ENCODE data around the gene SUGCT.

Gene SUGCT

DNA sequence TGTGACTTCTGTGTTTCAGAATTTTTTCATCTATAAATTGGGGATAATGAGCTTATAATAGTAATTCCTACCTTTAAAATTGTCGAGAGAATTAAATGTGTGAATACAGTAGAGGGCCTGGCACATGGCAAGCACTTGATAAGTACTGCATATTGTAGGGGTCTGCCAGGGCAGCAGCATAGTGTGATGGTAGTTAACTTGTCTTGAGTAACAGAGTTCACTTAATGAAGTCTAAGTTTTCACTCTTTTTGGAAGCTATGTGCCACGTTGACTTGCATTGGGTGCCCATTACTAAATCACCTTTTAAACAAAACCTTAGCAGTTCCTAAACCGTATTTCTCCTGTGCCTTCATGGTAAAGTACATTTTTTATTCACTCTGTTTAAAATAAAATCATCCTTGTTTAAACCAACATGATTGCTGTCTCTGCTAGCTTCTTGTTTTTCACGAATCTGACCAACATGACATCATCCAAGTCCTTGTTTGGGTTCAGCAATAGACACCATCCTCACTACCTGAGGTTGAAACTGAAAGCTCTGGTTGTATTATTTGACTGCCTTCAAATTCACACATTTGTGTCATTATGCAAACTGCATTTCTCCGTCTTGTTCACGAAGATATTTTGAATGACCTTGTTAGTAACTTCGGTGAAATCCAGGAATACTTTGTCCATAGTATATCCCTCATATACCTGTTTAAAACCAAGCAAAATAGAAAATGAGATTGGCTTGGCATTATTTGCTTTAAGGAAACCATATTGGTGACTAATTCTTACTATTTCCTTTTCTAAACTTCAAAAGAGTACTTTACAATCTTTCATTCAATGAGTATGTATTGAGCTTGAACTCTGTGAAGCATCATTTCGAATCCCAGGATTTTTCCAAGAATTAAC is 340.2 kb downstream of the SUGCT start:
- DNase-seq (ENCODE audit: low spot score): no peak

DNA sequence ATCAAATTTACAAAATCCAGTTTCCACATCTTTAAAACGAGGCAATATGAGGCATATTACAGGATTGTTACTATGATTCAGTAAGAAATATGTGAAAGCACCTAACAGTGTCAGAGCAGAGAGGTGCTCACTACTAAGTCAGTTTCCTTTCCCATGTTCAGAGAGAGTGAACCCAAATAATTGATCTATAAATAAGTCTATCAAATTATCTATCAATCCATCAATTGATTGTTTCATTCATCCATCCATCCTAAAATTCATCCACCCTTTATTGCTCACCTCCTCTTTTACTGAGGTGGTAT is 340.8 kb downstream of the SUGCT start:
- no peak for DNase-seq (ENCODE audit: low spot score)

DNA sequence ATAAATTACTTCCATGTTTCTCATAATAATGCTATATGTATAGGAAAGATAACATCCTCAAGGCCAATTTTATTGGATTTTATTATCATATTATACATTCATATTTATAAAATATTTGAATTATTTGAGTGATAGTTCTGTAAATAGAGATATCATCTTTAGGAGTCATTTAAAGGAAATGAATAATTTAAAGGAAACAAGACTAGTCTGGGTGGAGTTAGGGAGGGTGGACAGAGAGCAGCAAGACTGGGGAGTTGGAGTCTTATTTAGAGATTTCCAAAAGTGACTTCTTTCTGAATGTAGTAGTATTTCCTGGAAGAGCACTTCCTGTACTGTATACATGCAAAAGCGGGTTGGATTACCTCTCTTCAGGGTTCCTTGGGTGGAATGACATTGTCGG is 342.3 kb downstream of the SUGCT start:
- DNase-seq (ENCODE audit: low spot score): no peak

DNA sequence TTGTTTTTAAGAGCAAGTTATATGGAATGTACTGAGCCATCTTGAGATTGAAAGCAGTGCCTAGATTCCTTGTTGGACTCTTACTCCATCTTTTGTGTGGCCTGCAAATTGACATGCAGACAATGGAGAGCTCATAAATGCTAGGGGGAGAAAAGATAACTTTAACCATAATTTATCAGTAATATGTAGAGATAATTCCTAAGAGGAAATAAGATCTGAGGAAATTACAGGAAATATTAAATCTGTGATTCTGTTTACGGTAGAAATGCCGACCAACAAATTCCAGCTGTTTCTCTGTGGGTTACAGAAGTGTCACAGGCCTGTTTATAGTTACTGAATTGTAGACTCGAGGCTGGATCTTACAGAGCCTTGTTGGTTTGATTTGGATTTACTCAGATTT is 348.0 kb downstream of the SUGCT start:
- DNase-seq (ENCODE audit: low spot score): no peak

DNA sequence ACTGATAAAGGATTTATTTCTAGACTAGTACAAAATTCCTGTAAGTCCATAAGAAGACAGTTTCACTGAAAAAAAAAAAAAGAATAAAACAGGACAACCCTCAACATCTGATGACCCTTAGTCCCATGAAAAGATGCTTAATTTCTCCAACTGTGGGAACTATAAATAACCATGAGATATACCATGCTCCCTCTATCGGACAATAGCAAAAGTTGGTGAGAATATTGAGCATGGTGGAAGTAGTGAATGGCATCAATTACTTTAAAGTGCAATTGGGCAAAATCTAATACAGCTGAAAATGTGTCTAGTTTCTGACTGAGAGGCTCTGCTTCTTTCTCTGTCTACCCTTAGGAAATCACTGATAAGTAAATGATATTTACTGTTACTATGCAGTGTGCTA is 348.8 kb downstream of the SUGCT start:
- no peak for DNase-seq (ENCODE audit: low spot score)

DNA sequence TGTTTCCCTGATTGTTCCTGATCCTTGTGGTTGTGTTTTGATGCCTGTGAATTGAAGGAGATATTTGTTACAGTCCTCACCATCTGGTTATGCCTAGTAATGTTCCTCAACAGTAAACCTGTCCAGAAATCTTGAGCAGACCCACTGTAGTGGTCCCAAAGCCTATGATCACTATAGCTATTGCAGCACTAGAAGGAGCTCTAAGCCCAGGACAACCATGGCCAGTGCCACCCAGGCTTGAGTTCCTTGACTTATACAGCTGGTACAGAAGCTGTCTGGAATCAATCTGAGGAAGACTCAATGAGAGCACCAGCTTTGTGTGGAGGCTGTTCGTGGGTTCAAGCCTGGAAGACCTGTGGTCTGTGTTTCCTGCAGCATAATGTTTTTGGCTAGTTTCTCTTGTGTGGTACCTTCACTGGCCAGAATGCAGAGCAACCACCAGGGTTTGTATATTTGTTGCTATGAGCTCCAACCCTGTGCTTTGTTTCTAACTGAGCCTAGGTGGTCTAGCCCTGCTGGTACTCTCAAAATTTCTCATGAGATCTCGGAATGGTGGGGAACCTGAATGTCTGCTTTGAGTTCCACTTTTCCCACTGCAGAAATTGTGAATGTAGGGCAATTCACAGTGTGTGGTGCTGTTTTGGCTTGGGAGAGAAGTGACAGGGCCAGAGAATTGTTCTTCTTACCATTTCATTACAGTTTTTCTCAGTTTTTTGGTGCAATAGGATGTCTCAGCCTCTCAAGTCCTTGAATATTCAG is 355.2 kb downstream of the SUGCT start:
- no peak for DNase-seq (ENCODE audit: low spot score)

DNA sequence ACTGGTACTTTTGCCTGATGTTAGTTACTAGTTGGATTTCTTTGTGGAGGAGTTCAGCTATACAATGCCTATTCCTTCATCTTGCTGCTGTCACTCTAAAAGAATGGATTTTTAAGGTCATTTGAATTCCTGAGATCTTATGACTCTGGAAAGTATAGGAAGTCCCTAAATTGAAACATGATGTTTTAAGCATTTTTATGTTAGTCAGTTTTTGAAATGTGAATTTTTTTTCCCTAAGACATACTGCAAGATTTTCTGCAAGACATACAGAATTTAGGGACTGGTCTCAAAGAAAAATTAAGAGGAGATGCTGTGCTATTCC is 355.8 kb downstream of the SUGCT start:
- no peak for DNase-seq (ENCODE audit: low spot score)

DNA sequence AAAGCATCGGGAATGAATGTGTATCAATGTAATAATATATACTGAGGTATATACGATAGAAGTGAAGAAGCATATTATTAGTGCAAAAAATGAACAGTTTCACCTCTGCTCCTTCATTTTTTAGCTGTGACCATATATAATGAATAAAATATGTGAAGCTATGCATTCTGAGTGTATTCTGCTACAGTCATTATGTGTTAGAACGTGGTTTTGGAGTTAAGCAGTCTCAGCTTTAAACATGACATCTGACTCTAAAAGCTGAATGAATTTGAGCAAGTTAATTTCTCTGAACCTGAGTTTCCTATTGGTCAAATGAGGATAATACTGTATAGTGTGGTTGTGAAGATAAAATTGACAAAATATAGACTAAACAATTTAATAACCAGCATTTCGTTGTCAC is 358.1 kb downstream of the SUGCT start:
- DNase-seq (ENCODE audit: low spot score): no peak

DNA sequence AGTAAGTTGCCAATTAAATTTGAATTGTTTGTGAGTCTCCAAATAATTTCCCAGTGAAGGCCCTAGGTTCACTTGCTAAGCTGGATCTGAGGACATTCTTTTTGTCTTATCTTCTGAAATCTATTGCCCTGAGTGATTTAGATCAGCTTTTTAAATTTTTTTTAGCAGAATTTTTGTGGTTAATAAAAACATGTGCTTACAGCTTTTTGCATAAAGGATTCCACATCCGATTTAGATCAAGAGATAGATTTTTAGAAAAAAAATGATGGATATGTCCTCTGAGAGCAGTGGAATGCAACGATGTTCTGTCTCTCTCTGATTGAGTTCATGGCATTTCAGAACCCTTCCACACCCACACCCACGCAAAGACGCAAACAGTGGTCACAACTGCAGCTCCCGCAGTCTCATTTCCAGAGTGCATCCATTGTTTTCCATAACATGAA is 358.8 kb downstream of the SUGCT start:
- no peak for DNase-seq (ENCODE audit: low spot score)

DNA sequence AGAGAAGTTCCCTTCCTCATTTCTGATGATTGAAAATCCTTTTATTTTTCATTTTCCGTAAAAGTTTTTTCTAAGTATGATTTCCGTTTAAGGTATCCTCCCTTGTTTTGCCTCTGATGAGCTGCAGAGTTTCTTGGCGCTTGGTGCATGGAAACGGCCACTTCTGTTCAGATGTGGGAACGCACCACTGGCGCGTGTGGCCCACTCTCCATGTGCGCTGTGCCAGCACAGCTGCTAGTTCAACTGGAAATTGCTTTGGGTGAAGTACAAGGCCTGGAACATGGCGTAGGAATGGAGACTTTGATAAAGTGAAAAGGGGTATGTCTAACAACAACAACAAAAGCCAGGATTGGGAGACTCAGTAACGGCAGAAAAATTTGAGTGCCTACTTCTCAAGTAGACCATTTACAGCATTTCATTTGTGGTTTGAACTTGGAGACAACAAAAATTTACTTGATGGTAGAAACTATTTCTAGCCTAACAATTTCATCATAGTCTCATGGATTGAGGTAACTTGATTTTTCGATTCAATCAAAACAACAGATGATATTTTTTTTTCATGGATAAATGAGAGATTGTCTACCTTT is 364.2 kb downstream of the SUGCT start:
- no peak for DNase-seq (ENCODE audit: low spot score)

DNA sequence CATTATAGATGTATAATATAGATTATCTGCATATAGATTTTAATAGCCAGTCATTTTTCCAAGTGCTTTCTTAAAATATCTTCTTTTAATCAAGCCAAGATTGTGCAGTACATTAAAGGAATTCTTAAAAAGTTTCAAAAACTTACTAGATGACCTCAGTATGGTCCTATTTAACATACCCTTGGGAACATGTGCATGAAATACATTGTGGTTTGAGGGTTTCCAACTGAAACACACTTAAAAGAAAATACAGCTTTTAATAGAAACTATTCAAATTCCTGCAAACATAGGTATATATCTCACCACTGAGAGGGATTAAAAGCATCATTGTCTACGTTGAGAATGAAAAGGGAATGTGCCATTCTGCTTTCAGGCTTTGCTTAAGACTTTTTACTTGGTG is 364.9 kb downstream of the SUGCT start:
- DNase-seq (ENCODE audit: low spot score): no peak

DNA sequence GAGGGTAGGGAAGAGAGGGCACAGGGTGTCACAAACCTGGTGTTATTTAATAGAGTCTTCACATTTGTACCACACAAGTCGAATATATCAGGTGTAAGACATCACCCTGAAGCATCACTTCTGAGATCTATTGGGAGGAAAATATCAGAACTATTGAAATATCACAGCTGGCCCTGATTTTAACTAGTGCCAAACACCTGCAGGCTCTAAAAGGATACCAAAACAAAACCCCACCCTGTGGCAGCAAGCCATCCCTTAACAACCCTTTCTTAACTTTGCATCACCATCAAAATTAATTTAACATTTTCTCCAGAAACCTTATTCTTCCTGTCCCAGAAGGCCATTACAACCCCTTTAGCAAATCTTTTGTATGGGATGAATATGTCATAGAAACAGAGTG is 365.4 kb downstream of the SUGCT start:
- DNase-seq (ENCODE audit: low spot score): no peak

DNA sequence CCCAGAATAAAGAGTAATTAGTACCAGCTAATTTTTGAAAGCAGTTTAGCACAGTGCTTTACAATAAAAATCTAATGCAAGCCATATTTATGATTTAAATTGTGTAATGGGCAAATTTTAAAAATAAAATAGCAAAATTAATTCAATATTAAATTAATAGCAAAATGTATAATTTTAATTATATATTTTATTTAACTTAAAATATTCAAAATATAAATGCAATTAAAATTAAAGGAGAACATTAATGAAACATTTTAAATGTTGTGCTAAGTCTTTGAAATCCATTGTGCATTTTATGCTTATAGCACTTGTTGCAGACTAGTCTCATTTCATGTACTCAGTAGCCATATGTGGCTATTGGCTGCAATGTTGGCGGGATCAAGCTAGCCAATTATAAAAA is 367.6 kb downstream of the SUGCT start:
- no peak for DNase-seq (ENCODE audit: low spot score)

DNA sequence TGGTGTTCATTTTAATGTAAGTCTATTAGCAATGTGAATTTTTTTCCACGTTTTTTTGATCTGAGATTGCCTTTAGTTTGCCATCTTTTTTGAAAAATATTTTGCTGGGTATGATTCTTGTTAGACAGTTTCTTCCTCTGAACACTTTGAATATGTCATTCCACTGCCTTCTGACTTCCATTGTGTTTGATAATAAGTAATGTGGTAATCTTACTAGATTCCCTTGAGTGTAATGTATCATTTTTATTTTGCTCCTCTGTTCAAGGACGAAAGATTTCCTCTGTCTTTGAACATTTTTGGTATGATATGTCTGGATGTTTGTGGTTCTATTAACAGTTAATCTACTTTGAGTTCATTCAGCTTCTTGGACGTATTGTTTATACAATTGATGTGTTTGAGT is 371.4 kb downstream of the SUGCT start:
- no peak for DNase-seq (ENCODE audit: low spot score)

DNA sequence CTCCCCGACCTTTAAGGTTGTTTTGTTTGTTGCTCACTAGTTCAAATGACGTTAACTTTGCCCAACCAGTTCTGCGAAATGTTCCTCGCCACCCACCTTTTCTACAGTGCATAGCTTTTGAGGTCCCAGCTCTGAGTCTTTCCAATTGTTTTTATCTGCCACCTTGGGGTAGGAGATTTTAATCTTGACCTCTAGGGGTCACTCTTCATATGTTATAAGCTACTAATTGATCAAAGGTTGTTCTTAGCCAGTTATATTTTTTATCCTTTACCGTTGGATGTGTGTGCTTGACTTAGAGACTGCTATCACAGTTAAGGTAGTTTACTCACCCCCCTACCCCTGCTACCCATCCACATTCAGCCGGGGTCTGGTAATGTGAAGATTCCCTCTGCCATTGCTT is 372.4 kb downstream of the SUGCT start:
- no peak for DNase-seq (ENCODE audit: low spot score)

DNA sequence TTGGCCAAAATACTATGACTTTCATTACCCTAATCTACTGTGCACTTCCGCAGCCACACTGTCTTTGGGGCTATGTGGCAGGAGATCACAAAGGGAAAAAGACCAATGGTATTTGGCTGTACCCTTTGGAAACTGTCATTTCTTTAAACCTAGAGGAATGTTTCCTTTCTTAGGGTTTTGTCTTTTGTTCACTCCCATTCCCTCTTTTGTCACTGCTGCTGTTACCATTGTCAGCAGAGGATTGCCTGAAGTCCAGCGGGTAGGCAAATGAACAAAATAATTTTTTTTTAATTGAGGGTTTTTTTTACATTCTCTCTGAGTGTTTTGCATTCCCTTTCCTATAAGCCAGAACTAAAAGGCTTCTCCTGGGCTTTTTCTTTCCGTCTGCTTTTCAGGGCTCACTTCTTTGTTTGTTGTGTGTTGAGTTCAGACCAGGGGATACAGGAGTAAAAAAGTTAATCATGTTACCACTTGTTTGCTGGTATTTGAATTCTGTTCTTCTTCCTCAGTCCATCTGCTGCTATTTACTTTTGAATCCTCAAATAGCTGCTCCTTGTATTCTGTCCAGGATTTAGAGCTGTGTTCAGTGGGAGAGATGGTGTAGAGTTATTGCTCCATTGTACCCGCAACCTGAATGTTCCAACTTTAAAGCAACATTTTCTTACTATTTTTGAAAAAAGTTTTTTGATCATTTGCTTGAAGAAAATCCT is 374.6 kb downstream of the SUGCT start:
- no peak for DNase-seq (ENCODE audit: low spot score)

DNA sequence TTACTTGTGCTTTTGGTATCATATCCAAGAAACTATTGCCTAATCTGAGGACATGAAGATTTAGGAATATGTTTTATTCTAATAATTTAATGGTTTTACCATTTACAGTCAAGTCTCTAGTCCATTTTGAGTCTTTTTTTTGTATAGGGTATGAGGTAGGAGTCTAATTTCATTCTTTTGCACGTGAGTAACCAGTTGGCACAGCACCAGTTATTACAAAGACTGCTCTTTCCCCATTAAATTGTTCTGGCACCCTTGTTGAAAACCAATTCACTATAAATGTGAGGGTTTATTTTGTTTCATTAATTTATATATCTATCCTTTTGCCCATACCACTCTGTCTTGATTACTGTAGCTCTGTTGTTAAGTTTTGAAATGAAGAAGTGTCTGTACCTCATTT is 381.6 kb downstream of the SUGCT start:
- DNase-seq (ENCODE audit: low spot score): no peak

DNA sequence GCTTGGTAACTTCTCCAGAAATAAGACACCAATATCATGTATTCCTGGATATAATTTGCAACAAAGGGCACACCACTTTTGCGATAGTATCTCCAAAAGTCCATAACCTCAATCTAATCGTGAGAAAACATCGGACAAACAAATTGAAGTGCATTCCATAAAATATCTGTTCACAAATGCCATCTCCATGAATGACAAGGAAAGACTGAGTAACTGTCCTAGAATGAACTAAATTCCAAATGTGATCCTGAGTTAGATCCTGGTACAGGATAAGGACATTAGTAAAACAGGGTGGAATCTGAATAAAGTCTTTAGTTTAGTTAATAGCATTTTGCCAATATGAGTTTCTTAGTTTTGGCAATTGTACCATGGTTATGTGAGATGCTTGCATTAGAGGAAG is 384.2 kb downstream of the SUGCT start:
- DNase-seq (ENCODE audit: low spot score): no peak

DNA sequence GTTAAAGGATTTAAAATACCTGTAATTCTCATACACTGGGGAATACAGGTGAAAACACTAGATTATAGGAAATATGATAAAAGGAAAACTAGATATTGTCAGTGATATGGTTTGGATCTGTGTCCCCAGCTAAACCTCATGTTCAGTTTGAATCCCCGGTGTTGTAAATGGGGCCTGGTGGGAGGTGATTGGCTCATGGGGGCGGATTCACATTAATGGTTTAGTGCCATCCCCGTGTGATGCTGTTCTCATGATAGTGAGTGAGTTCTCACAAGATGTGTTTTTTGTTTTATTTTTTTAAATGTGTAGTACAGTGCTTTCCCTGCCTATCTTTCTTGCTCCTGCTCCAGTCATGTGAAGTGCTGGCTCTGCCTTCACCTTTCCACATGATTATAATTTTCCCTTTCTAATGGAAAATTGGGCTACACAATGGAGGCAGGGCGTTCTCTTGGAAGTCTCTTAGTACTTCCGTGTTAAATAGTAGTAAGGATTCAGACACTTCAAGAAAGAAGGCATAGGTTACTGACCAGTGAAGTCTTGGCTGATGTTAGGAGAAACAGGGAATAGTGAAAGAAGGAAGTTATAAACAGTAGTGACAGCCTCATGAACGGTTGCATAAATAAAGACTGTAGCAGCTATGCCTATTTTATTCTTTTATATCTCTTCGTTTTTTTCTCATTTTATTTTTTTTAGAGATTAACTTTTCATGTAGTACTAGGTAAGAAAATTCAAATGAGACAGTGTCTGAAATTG is 386.4 kb downstream of the SUGCT start:
- no peak for DNase-seq (ENCODE audit: low spot score)

DNA sequence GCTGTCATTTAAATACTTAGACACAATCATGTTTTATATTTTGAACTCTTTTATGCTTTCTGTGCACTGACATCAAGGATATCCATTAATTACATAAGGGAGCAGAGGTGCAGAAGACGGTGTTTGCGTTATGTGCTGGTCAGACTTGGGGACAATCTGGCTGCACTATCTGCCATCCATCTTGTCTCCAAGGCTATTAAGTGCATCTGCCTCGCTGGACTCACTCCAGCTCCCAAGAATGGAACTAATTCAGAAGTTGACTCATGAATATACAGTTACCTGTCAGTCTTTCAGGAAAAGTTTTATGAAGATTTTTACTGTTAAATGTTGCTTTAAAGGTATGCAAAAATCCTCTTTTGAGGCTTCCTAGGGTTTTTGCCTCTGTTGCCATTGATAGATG is 391.0 kb downstream of the SUGCT start:
- DNase-seq (ENCODE audit: low spot score): no peak

DNA sequence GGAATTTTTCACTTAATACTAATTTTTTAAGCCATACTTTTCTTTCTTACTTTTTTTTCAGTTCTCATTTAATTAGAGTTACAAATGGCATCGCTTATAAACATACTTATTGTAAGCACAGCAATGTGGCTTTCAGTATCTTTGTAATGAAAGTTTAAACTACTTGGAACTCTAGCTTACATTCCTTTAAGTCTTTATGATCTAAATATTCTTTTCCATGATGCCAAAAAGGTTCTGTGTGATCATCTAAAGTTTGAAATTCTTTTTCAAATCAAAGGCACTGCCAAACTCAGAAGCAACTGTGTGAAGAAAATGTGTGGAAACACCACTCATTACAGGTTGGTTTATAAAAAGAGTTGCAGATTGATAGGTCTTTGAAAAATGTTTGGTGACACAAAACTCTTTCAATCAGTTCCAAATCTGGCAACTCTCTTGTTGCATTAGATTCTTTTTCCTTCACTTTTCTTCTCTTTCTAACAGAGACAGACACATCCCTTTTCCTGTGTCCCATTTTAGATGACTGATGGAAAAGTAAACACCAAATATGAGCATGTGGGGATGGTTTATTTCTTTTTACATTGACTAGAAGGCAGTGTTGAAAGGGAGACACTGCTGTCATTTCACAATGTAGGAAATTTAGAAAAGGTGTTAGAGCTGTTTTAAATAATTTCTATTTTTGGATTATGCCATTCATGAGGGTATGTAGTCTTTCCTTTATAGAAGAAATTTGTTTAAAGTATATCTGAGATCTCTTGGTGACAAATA is 392.3 kb downstream of the SUGCT start:
- DNase-seq (ENCODE audit: low spot score): no peak

Data from left forelimb (tissue), 1 donor.